Bronchial epithelial cell (primary cell): ENCODE results near the gene WDR1. TPM values are rescaled to one million over a fixed set of nuclear protein-coding genes. Genes with fewer than 3 reads are reported as not detected.

Source experiments
- DNase-seq: peaks from one replicate; pipeline ENCODE4 v3.0.0-alpha.2; 2010; ENCODE audit warnings: low read depth
- FAIRE-seq: peaks from 2 replicates; lab custom pipeline; 2011; peaks lifted over from hg19 to GRCh38; lab: Jason Lieb, UNC
- H3K27me3 ChIP-seq: 2 replicates; pipeline ENCODE4 v1.5.1; 2011; ENCODE audit warnings: low read length; ENCODE audit not compliant: control insufficient read depth, insufficient read depth
- H3K36me3 ChIP-seq: 2 replicates; pipeline ENCODE4 v1.5.1; 2011; ENCODE audit warnings: low read length; ENCODE audit not compliant: control insufficient read depth, insufficient read depth
- H3K4me3 ChIP-seq: 2 replicates; pipeline ENCODE4 v1.5.1; 2011; ENCODE audit warnings: mild to moderate bottlenecking, low read depth, low read length, control low read depth
- total RNA-seq: library from RNA; depleted of rRNA; stranded (reverse); fragments of >200 nt; gene quantifications from 2 replicates; pipeline ENCODE4 v1.2.1, GENCODE V29; 2014
- TF ChIP-seq, protein P1 (sequence below): IDR thresholded peaks from 2 replicates; pipeline ENCODE4 v1.5.1; 2011; ENCODE audit warnings: mild to moderate bottlenecking, moderate library complexity, low read length, control low read depth, inconsistent platforms; ENCODE audit not compliant: insufficient read depth, severe bottlenecking

Gene WDR1
- total RNA-seq, 1 donor from 2014 or later = 290 TPM

DNA sequence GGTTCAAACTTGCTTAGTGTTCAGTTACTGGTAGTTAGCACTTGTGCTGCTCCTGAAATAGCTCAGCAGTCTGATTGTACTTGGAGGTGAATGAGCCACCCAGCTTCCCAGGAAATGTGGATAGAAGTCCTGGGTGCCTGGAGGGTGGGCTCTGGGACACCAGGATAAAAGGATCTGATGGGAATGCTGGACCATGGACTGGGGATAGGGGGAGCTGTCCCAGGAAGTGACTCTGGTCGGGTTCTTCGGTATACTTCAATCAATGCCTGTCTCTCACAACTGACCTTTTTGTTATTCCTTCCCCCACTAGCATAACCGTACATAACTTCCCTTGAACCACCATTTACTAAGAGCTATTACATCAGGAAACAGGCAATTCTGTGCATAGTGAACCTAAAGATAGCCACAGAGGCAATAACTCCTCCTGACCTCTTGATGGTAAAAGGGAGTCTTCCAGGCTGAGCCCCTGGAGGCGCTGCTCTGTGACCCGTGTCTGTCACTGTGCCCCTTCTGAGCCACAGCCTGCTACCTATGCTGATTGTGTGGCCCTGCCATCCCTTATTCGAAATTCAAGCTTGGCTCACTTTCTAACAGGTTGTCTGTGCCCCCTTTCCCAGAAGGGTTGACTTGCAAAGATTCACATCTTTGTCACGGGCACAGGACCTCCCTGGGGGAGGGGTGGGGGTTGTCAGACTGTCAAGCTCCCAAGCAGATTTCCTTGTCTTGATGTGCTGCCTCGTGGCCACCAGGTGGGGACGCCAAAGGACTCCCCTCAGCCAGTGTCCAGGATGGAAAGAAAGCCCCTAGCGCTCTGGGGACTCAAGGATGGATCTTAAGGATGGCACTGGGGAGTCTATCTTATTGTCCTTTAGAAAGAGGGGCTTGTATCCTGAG lies 24.5 kb upstream of the WDR1 start:
- no peak for DNase-seq
- no peaks in the 10 kb centered on the region for H3K36me3 ChIP-seq
- H3K4me3 ChIP-seq = no peak overlapping the region
- FAIRE-seq = peak; percentile 68
- TF ChIP-seq, protein P1, sequence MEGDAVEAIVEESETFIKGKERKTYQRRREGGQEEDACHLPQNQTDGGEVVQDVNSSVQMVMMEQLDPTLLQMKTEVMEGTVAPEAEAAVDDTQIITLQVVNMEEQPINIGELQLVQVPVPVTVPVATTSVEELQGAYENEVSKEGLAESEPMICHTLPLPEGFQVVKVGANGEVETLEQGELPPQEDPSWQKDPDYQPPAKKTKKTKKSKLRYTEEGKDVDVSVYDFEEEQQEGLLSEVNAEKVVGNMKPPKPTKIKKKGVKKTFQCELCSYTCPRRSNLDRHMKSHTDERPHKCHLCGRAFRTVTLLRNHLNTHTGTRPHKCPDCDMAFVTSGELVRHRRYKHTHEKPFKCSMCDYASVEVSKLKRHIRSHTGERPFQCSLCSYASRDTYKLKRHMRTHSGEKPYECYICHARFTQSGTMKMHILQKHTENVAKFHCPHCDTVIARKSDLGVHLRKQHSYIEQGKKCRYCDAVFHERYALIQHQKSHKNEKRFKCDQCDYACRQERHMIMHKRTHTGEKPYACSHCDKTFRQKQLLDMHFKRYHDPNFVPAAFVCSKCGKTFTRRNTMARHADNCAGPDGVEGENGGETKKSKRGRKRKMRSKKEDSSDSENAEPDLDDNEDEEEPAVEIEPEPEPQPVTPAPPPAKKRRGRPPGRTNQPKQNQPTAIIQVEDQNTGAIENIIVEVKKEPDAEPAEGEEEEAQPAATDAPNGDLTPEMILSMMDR = no peak
- no peaks in the 10 kb centered on the region for H3K27me3 ChIP-seq

DNA sequence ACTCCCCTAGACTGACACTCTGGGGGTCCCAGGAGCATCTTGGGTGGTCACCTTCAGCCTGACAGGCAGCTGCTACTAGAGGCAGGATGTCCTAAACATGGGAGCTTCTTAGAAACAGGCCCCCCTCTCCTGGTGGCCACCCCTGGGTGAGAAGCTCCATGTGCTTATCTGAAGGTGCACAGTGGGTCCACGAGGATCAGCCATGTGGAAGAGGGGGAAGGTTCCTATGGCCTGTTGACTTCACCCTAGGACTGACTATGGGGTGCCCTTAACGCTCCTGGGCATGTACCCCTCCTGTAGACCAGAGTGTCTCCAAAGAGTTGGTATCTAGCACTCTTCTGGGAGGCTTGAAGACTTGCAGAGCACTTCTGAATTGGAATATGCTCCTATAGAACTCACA lies 22.9 kb upstream of the WDR1 start:
- DNase-seq (no peak), FAIRE-seq (no peak)
- TF ChIP-seq, protein P1 = no peak
- no peak overlapping the region for H3K4me3 ChIP-seq
- no peaks in the 10 kb centered on the region for H3K36me3 ChIP-seq
- H3K27me3 ChIP-seq = no peaks in the 10 kb centered on the region

DNA sequence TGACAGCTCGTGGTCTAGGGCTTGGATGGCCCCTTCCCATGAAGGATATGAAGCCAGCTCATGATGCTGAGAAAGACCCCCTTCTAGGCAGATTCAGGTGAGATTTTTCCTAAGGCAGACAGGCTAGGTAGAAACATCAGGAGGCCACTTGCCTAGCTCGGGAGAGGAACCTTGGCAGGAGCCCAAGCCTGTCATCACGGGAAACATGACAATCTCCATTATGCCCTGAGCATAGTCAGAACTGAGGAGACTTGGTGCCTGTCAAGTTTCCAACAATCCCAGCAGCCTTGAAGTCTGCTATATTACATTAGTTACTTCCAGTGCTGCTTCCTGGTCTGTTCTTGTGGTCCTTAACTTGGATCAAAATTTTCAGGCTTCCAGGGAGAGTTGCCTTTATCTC lies 18.7 kb upstream of the WDR1 start:
- H3K4me3 ChIP-seq = no peak overlapping the region
- no peak for DNase-seq
- TF ChIP-seq, protein P1 = no peak
- H3K36me3 ChIP-seq = no peaks in the 10 kb centered on the region
- no peaks in the 10 kb centered on the region for H3K27me3 ChIP-seq
- no peak for FAIRE-seq

DNA sequence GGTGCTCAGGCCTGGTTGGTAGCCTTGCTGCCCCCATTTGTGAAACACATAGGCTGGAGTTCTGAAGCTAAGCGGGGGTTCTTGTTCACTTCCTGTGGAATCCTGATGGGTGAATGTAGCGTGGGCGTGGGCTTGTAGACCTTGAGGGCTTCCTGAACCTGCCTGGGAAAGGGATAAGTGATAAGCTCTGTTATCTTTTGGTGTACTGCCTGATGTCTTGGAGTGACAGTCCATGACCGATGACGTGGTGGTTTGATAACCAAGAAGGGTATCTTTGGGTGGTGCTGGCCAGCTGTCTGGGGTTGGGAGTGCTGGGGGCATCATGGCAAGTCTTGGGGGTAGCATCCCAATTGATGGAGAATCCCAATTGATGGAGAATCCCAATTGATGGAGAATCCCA lies 17.5 kb upstream of the WDR1 start:
- H3K27me3 ChIP-seq = no peaks in the 10 kb centered on the region
- TF ChIP-seq, protein P1 = no peak
- DNase-seq = no peak
- H3K36me3 ChIP-seq = no peaks in the 10 kb centered on the region
- H3K4me3 ChIP-seq = no peak overlapping the region
- no peak for FAIRE-seq

DNA sequence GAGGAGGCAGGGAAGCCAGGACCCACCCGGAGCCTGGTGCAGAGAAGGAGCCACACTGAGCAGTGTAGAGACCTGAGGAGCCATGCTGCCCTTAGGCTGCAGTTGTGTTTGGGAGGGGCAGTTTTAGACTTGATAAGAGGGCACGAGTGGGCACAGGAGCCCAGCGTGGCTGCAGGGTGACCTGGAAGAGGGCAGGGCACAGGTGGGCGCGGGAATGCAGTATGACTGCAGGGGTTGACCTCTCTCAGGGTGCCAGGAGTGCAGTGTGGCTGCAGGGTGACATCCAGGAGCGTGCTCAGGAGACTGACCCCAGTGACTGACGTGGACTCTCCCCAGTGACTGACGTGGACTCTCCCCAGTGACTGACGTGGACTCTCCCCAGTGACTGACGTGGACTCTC lies 14.6 kb upstream of the WDR1 start:
- no peak for FAIRE-seq
- TF ChIP-seq, protein P1 = no peak
- DNase-seq = no peak
- Histone ChIP-seq H3K4me3 (no peak overlapping the region), H3K36me3 (no peaks in the 10 kb centered on the region), H3K27me3 (no peaks in the 10 kb centered on the region)
